Glutamatergic neuron (in vitro differentiated cells): ENCODE measurements around the gene PLXNA2. TPM values are rescaled to one million over a fixed set of nuclear protein-coding genes. Genes with fewer than 3 reads are reported as not detected.

Experiments
- DNase-seq: peaks from one replicate; pipeline ENCODE4 v3.0.0; 2022
- H3K27ac Mint-ChIP-seq: one replicate; pipeline ENCODE4 v1.8.0; 2020; ENCODE audit warnings: mild to moderate bottlenecking, mixed read lengths, inconsistent platforms; ENCODE audit not compliant: unreplicated experiment
- H3K27me3 Mint-ChIP-seq: one replicate; pipeline ENCODE4 v1.8.0; 2020; ENCODE audit warnings: mild to moderate bottlenecking, moderate library complexity, mixed read lengths, inconsistent platforms; ENCODE audit not compliant: unreplicated experiment
- H3K36me3 Mint-ChIP-seq: one replicate; pipeline ENCODE4 v1.8.0; 2020; ENCODE audit warnings: mild to moderate bottlenecking, mixed read lengths, inconsistent platforms; ENCODE audit not compliant: unreplicated experiment
- H3K4me1 Mint-ChIP-seq: one replicate; pipeline ENCODE4 v1.8.0; 2020; ENCODE audit warnings: mild to moderate bottlenecking, low read depth, mixed read lengths, inconsistent platforms; ENCODE audit not compliant: unreplicated experiment
- H3K4me3 Mint-ChIP-seq: one replicate; pipeline ENCODE4 v1.8.0; 2020; ENCODE audit warnings: mild to moderate bottlenecking, mixed read lengths, inconsistent platforms; ENCODE audit not compliant: unreplicated experiment
- H3K9me3 Mint-ChIP-seq: one replicate; pipeline ENCODE4 v1.8.0; 2020; ENCODE audit warnings: mild to moderate bottlenecking, moderate library complexity, mixed read lengths, inconsistent platforms; ENCODE audit not compliant: unreplicated experiment
- CTCF ChIP-seq: fragments of 200-600 bp; sonication (generic); IDR thresholded peaks from one replicate; pipeline ENCODE4 v1.5.0; 2021; ENCODE audit not compliant: partially characterized antibody, unreplicated experiment
- total RNA-seq: library from RNA; stranded (reverse); fragmentation: NEBNext Ultra II Directional; extraction: Animal tissue kit (Norgen Biotek cat#: 25700); gene quantifications from one replicate; pipeline ENCODE4 v1.2.1, GENCODE V29; 2021; ENCODE audit not compliant: unreplicated experiment

PLXNA2 gene
- total RNA-seq, 1 donor from 2014 or later: 66.0 TPM

GRCh38 chr1:208211921-208212843, 32.0 kb downstream of the PLXNA2 start:
- no peak overlapping the region for H3K27ac Mint-ChIP-seq
- H3K27me3 Mint-ChIP-seq: peaks cover 4% of the 10 kb centered on the region
- H3K4me3 Mint-ChIP-seq: no peak overlapping the region
- H3K4me1 Mint-ChIP-seq: peaks cover 10% of the 10 kb centered on the region
- TF ChIP-seq CTCF: no peak
- no peak for DNase-seq
- H3K9me3 Mint-ChIP-seq: no peaks in the 10 kb centered on the region
- peaks cover 15% of the 10 kb centered on the region for H3K36me3 Mint-ChIP-seq

- Mint-ChIP-seq H3K27ac (no peak overlapping the region), H3K36me3 (peaks cover under 1% of the 10 kb centered on the region), H3K27me3 (no peaks in the 10 kb centered on the region), H3K4me3 (no peak overlapping the region), H3K9me3 (no peaks in the 10 kb centered on the region), H3K4me1 (peaks cover 8% of the 10 kb centered on the region)
- DNase-seq: no peak
- no peak for TF ChIP-seq CTCF
Measured at GRCh38 chr1:208209896-208210589, 34.1 kb downstream of the PLXNA2 start.

- no peak overlapping the region for H3K27ac Mint-ChIP-seq
- H3K27me3 Mint-ChIP-seq: no peaks in the 10 kb centered on the region
- no peak for DNase-seq
- H3K4me3 Mint-ChIP-seq: no peak overlapping the region
- no peak for TF ChIP-seq CTCF
- peaks cover 3% of the 10 kb centered on the region for H3K4me1 Mint-ChIP-seq
- H3K36me3 Mint-ChIP-seq: no peaks in the 10 kb centered on the region
- H3K9me3 Mint-ChIP-seq: no peaks in the 10 kb centered on the region
Measured at GRCh38 chr1:208209286-208209685, 34.9 kb downstream of the PLXNA2 start.

- Mint-ChIP-seq H3K4me3 (no peak overlapping the region), H3K4me1 (no peaks in the 10 kb centered on the region), H3K27me3 (no peaks in the 10 kb centered on the region), H3K9me3 (peaks cover 2% of the 10 kb centered on the region), H3K27ac (no peak overlapping the region), H3K36me3 (no peaks in the 10 kb centered on the region)
- no peak for TF ChIP-seq CTCF
- DNase-seq: no peak
Measured at GRCh38 chr1:208208132-208208487, 36.1 kb downstream of the PLXNA2 start.
